ENCODE measurements around the gene FAF1.
"Not testable (repeated sequence)": the region's sequence is repeated elsewhere in the genome, so short reads cannot be mapped to it uniquely, and the experiment has no call there.

FAF1 gene

DNA sequence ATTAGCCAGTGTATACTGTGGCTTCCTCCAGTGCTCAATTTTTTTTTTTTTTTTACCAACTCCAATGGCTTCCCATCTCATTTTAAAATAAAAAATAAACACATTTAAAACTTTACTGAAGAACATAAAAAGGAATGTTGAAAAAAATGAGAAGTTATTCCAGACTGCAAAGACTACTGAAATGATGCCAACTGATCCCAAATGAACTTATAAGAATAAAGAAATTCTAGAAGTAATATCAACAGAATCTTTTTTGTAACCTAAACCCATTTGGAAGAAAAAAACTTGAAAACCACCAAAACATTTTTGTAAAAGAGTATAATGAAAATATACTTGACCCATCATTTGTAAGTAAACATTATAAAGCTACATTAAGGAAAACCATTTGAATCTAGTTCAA, 129.4 kb downstream of the FAF1 start:
- Histone ChIP-seq H3K9me3 (ENCODE audit: insufficient read depth, low read length) (no peaks in the 10 kb centered on the region), H3K27ac (ENCODE audit: low read length) (no peak overlapping the region), H4K20me1 (ENCODE audit: insufficient read depth, low read length) (no peaks in the 10 kb centered on the region), H3K9ac (ENCODE audit: low read length) (no peak overlapping the region), H2AFZ (ENCODE audit: low read depth, low read length) (no peak overlapping the region), H3K36me3 (replicated peaks; ENCODE audit: low read depth, low read length) (no peaks in the 10 kb centered on the region), H3K4me3 (ENCODE audit: low read length) (no peak overlapping the region), H3K79me2 (ENCODE audit: low read length) (no peaks in the 10 kb centered on the region), H3K4me1 (ENCODE audit: low read length) (no peaks in the 10 kb centered on the region), H3K27me3 (ENCODE audit: low read depth, low read length) (no peaks in the 10 kb centered on the region), H3K4me2 (ENCODE audit: low read length) (no peak overlapping the region)
- TF ChIP-seq EZH2phosphoT487 (IDR thresholded peaks at IDR 0.05; ENCODE audit: low read depth) = no peak
- TF ChIP-seq, protein P1, sequence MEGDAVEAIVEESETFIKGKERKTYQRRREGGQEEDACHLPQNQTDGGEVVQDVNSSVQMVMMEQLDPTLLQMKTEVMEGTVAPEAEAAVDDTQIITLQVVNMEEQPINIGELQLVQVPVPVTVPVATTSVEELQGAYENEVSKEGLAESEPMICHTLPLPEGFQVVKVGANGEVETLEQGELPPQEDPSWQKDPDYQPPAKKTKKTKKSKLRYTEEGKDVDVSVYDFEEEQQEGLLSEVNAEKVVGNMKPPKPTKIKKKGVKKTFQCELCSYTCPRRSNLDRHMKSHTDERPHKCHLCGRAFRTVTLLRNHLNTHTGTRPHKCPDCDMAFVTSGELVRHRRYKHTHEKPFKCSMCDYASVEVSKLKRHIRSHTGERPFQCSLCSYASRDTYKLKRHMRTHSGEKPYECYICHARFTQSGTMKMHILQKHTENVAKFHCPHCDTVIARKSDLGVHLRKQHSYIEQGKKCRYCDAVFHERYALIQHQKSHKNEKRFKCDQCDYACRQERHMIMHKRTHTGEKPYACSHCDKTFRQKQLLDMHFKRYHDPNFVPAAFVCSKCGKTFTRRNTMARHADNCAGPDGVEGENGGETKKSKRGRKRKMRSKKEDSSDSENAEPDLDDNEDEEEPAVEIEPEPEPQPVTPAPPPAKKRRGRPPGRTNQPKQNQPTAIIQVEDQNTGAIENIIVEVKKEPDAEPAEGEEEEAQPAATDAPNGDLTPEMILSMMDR (IDR thresholded peaks at IDR 0.05; ENCODE audit: low read depth, low read length) = no peak

DNA sequence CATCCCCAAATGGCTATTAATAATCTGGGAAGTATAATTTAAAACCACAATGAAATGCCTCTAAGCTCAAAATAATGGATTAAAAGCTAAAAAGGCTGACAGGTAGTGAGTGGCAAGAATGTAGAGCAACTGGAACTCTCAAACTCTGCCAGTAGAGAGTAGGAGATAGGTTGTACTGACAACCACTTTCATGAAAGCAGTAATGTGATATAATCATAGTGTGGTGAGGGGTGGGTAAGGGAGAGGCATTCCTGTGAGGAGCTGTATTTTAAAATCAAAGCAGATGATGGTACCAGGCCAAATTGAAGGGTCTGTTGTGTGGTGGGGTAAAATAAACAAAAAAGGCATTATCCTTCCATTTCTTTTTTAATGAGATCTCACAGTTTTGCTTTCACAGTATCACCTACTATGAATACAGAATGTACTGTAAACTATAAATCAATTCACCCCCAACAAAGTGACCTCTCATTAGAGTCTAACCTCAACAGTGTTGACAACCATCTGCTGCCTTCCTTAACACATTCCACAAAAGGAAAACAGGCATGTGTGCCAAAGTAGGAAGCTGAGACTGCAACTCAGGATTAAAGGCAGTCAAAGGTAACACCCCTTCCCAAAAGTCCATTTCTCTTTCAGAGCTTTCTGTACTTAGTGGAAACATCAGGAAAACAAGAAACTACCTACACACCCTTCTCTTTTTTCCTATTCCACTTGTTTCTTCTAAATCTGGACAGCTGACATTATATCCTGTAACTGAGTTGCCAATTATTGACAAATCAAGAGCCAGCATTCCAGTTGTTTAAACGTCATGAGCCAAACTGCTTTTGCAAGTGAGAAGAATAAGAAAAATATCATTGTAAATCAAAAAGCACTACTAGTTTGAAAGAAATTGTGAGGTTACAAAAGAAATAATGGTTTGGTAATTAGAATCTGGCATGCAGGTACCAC, 130.8 kb downstream of the FAF1 start:
- H3K79me2 ChIP-seq (ENCODE audit: low read length) = no peaks in the 10 kb centered on the region
- H3K27me3 ChIP-seq (ENCODE audit: low read depth, low read length) = no peaks in the 10 kb centered on the region
- H4K20me1 ChIP-seq (ENCODE audit: insufficient read depth, low read length) = no peaks in the 10 kb centered on the region
- no peak overlapping the region for H2AFZ ChIP-seq (ENCODE audit: low read depth, low read length)
- H3K4me2 ChIP-seq (ENCODE audit: low read length) = no peak overlapping the region
- H3K36me3 ChIP-seq (replicated peaks; ENCODE audit: low read depth, low read length) = no peaks in the 10 kb centered on the region
- no peak for TF ChIP-seq EZH2phosphoT487 (IDR thresholded peaks at IDR 0.05; ENCODE audit: low read depth)
- TF ChIP-seq, protein P1 (IDR thresholded peaks at IDR 0.05; ENCODE audit: low read depth, low read length) = no peak
- H3K9me3 ChIP-seq (ENCODE audit: insufficient read depth, low read length) = no peaks in the 10 kb centered on the region
- no peak overlapping the region for H3K4me3 ChIP-seq (ENCODE audit: low read length)
- no peaks in the 10 kb centered on the region for H3K4me1 ChIP-seq (ENCODE audit: low read length)
- no peak overlapping the region for H3K9ac ChIP-seq (ENCODE audit: low read length)
- H3K27ac ChIP-seq (ENCODE audit: low read length) = no peak overlapping the region

DNA sequence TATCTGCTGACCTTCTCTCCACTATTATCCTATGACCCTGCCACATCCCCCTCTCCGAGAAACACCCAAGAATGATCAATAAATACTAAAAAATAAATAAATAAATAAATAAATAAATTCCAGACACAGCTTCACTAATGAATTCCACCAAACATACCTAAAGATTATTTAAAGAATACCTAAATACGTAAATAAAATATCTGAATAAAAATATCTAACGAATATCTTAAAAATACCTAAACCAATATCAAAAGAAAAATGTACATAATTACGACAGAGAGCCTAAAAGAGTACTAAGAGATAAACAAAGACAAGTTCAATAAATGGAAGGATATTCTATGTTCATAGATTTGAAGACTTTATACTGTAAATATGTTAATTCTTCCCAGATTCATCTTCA, 132.5 kb downstream of the FAF1 start:
- Histone ChIP-seq H3K79me2 (ENCODE audit: low read length) (no peaks in the 10 kb centered on the region), H3K36me3 (replicated peaks; ENCODE audit: low read depth, low read length) (no peaks in the 10 kb centered on the region), H3K27me3 (ENCODE audit: low read depth, low read length) (no peaks in the 10 kb centered on the region), H3K4me3 (ENCODE audit: low read length) (no peak overlapping the region), H2AFZ (ENCODE audit: low read depth, low read length) (no peak overlapping the region), H4K20me1 (ENCODE audit: insufficient read depth, low read length) (no peaks in the 10 kb centered on the region), H3K4me1 (ENCODE audit: low read length) (no peaks in the 10 kb centered on the region), H3K9ac (ENCODE audit: low read length) (no peak overlapping the region), H3K27ac (ENCODE audit: low read length) (no peak overlapping the region), H3K4me2 (ENCODE audit: low read length) (no peak overlapping the region), H3K9me3 (ENCODE audit: insufficient read depth, low read length) (no peaks in the 10 kb centered on the region)
- TF ChIP-seq EZH2phosphoT487 (IDR thresholded peaks at IDR 0.05; ENCODE audit: low read depth) = no peak
- TF ChIP-seq, protein P1 (IDR thresholded peaks at IDR 0.05; ENCODE audit: low read depth, low read length) = no peak

DNA sequence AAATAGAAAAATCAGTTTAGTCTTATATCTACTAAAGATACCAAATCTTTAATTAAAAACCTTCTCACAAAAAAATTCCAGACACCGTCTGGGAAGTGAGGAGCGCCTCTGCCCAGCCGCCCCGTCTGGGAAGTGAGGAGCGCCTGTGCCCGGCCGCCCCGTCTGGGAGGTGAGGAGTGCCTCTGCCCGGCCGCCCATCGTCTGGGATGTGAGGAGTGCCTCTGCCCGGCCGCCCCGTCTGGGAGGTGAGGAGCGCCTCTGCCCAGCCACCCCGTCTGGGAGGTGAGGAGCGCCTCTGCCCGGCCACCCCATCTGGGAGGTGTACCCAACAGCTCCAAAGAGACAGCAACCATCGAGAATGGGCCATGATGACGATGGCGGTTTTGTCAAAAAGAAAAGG, 133.3 kb downstream of the FAF1 start:
- not testable (repeated sequence) for H2AFZ ChIP-seq (ENCODE audit: low read depth, low read length); H4K20me1 ChIP-seq (ENCODE audit: insufficient read depth, low read length); H3K36me3 ChIP-seq (replicated peaks; ENCODE audit: low read depth, low read length); H3K4me1 ChIP-seq (ENCODE audit: low read length); H3K9me3 ChIP-seq (ENCODE audit: insufficient read depth, low read length); H3K79me2 ChIP-seq (ENCODE audit: low read length); H3K27ac ChIP-seq (ENCODE audit: low read length); H3K4me2 ChIP-seq (ENCODE audit: low read length); H3K9ac ChIP-seq (ENCODE audit: low read length); H3K27me3 ChIP-seq (ENCODE audit: low read depth, low read length); H3K4me3 ChIP-seq (ENCODE audit: low read length)

All from OCI-LY3 (cell line).